ENCODE measurements around the gene SKI.

SKI gene

GRCh38 chr1:2228157-2228594, at the start of gene SKI:
TSS of gene SKI (plus strand) at chr1:2228319. CDS start at chr1:2228767, 448 bp downstream.
- no peak for DNase-seq

- DNase-seq, result no peak
These were observed 49.2 kb upstream of the SKI start for GRCh38 chr1:2178875-2179274.

DNA sequence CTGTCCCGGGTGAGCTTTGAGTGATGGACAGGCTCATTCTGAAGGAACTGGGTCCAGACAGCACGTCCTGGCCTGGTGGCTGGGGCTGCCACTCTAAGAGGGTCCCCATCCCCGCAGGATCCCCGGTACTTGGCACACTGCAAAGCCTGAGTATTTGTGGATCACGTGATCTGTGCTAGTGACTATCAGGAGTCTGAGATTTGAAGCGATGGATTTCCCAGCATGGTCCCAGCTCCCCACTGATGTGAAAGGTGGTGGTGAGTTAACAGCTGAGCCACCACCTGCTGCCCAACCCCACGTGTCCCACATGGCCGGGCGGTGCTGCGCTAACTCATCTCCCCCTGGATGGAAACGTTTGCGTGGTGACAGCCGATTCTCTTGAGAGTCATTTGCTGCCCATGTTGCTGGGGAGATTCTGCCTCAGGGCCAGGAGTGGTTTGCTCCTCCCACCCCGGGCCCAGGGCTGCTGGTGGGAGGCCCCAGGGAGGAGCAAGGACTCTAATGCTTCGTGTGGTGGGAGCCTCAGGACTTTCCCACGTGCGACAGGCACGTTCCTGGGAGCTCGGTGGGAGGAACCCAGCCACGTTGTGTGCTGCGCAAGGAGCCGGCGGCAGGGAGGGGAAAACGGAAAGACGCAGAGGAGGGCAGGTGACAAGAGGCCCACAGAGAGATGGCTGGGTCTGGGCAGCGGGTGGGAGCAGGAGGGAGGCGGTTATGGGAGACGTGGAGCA, 48.7 kb upstream of the SKI start:
- no peak for DNase-seq

- no peak for DNase-seq
These were observed 47.5 kb upstream of the SKI start for GRCh38 chr1:2180297-2181245.

- DNase-seq, result no peak
These were observed 46.8 kb upstream of the SKI start for GRCh38 chr1:2181271-2181670.

DNA sequence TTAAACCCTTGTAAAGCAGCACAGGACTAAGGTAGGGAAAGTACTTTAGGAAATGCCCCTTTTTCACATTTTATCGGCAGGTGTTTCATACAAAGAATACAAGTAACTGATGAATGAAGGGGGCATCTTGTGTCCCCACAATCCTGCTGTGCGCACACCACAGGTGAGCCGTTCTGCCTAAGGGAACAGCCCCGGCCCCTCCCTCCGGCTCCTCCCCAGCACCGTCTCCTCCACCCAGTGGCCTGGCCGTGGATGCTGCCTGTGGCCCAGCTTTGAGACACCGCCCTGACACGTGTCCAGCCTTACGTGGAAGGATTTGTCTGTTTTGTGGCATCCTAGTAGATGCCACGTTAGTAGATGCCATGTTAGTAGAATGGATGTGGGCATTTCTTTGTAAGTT, 46.4 kb upstream of the SKI start:
- no peak for DNase-seq

GRCh38 chr1:2182376-2182775, 45.7 kb upstream of the SKI start:
- DNase-seq, result no peak

DNA sequence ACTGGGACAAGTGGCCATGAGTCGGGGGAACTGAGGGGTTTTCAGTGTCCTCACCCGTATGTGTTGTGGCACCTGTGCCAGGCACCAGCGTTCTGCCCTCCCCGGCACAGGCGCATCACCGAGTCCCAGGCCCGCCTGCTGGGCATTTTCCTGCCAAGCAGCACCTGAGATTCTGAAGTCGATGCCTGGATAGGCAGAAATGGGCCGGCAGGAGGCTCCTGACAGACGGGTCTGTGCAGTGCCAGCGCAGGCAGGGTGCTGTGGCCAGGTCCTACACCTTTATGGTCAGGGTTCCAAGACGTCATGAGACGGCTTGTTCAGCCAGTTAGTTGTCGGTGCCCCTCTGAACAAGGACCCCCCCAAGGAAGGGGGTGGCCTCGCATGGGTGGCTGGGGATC, 44.2 kb upstream of the SKI start:
- DNase-seq, result no peak

DNA sequence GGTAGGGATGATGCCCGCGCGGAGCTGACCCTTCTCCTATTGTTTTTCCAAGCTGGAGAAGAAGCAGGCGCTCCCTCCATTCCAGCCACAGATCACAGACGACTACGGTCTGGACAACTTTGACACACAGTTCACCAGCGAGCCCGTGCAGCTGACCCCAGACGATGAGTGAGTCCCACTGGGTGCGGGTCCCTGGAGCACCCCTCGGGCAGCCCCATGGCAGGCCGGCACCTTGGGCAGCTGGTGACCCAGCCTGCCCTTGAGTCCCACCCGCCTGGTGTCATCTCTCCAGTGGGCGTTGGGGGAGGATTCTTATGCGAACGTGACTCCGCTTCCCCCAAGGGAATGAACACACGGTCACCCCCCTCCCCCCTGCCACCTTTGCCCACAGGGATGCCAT, 43.6 kb upstream of the SKI start:
- no peak for DNase-seq

DNA sequence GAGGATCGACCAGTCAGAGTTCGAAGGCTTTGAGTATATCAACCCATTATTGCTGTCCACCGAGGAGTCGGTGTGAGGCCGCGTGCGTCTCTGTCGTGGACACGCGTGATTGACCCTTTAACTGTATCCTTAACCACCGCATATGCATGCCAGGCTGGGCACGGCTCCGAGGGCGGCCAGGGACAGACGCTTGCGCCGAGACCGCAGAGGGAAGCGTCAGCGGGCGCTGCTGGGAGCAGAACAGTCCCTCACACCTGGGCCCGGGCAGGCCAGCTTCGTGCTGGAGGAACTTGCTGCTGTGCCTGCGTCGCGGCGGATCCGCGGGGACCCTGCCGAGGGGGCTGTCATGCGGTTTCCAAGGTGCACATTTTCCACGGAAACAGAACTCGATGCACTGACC, 43.2 kb upstream of the SKI start:
- DNase-seq, result no peak

- DNase-seq, result no peak
These were observed 42.0 kb upstream of the SKI start for GRCh38 chr1:2185880-2186855.

DNA sequence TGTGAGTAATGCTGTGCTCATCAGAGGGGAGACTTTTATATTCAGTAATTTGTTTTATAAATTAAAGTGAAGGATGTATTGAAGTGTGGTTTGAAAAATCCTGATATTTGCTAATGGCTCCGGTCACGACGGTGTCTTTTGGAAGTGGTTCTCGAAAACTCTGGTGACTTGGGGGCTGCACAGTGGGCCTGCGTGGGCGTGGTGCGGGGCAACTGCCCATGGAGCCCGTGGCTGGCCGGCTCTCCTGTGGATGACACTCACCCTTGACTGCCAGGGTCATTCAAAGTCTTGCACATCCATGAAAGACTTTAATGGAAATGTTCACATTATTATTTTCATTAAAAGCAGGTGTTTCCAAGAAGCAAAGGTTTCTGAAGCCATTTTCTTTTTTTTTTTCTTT, 41.2 kb upstream of the SKI start:
- DNase-seq, result no peak

GRCh38 chr1:2187619-2188018, 40.5 kb upstream of the SKI start:
- no peak for DNase-seq

- no peak for DNase-seq
These were observed 39.8 kb upstream of the SKI start for GRCh38 chr1:2188336-2188735.

- peak; percentile 86 for DNase-seq
These were observed 38.4 kb upstream of the SKI start for GRCh38 chr1:2189459-2190425.

DNA sequence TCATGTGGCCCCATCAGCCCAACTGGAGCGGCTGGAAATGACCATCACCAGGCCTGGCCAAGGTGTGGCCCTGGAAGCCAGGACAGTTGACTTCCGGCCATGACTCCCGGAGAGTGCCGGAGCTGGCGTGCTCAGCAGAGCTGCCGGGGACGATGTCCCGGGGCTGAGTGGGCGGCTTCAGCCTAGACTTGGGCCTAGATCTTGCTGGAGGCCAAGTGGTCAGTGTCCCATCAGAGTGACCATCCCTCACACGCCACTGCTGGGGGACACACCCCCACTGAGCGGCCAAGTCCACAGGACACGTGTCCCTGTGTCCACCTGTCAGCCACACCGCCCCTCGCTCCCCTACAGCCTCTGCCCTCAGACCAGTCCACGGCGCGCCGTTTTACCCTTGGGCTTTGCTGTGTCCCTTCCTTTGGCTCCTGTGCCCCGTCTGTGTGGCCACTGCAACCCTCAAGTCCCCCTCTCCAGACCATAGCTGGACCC, 37.6 kb upstream of the SKI start:
- DNase-seq, result no peak

GRCh38 chr1:2192031-2192995, 35.8 kb upstream of the SKI start:
- DNase-seq, result no peak

DNA sequence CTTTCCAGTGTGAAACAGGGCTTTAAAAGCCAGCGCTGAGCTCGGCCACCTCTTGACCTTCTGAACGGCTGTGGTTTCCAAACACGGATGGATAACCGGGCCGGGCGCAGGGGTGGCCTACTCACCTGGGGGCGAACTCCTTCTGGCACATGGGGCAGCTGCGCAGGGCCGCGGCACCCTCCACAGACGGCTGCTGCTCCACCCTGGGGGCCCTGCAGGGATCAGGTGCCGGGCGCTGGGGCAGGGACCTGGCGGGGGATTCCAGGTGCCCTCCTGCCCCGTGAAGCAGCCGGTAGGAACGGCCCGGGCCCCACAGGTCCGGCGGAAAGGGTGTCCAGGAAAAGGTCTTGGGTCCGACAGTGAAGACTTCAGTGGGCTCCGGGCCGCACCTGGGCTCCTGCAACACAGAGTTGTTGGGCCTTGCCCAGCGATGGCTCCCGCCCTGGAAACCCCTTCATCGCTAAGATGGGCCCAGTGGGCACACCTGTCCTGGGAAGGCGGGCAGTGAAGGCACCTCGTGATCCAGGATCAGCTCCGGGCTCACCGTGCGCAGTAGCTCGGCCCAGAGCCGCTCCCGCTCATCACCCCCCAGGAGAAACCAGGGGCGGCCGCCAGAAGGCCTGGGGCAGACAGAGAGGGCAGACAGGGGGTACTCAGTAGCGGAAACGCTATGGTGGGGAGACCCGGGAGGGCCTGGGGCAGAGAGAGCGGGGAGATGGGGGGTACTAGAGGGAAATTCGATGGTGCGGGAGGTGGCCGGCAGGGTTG, 34.4 kb upstream of the SKI start:
- DNase-seq, result no peak

- DNase-seq, result peak; percentile 67
These were observed 33.7 kb upstream of the SKI start, which contains the start of gene FAAP20 for GRCh38 chr1:2194319-2194897. TSS of gene FAAP20 (minus strand) at chr1:2194772. CDS start at chr1:2194749, 23 bp downstream.

Measured in stimulated activated CD4-positive, alpha-beta T cell treated with anti-CD3 and anti-CD28 coated beads, Interleukin-12 subunit alpha, Interleukin-12 subunit beta, amount 100 ng/mL, for 4 hours (primary cell).